Gastrocnemius medialis (tissue), 4 donors: ENCODE data around the gene SP1. TPM values are rescaled to one million over a fixed set of nuclear protein-coding genes. Genes with fewer than 3 reads are reported as not detected.
"Not testable (repeated sequence)": the region's sequence is repeated elsewhere in the genome, so short reads cannot be mapped to it uniquely, and the experiment has no call there.

Experiments used
- ATAC-seq, 2 donors: fragments of 150-250 bp; one replicate each; pipeline ENCODE4 v1.9.1; 2016
- DNase-seq, 2 donors: peaks; one replicate each; pipeline ENCODE4 v3.0.0-alpha.2; 2019
- H3K27ac ChIP-seq, 4 donors: fragments of 200-600 bp; sonication (generic); 1 replicate in 1 of 4; 2 replicates in 3 of 4; pipeline ENCODE4 v1.5.1; 2016 to 2018; ENCODE audit warnings: mild to moderate bottlenecking in 2 of 4, moderate library complexity in 1 of 4
- H3K27me3 ChIP-seq, 3 donors: fragments of 200-600 bp; sonication (generic) in 2 of 3; 1 replicate in 1 of 3; 2 replicates in 2 of 3; pipeline versions ENCODE4 v1.5.1 to v1.6.0; 2016 to 2019; ENCODE audit warnings: mild to moderate bottlenecking in 1 of 3, moderate library complexity in 1 of 3
- H3K36me3 ChIP-seq, 2 donors: fragments of 200-600 bp; sonication (generic) in 1 of 2; one replicate each; pipeline ENCODE4 v1.5.1; 2017 to 2018
- H3K4me1 ChIP-seq, 2 donors: fragments of 200-600 bp; sonication (generic) in 1 of 2; one replicate each; pipeline ENCODE4 v1.5.1; 2016 to 2017; ENCODE audit warnings: mild to moderate bottlenecking in 2 of 2
- H3K4me3 ChIP-seq, 4 donors: fragments of 200-600 bp; sonication (generic) in 3 of 4; 1 replicate in 1 of 4; 2 replicates in 3 of 4; pipeline ENCODE4 v1.5.1; 2016 to 2019; ENCODE audit warnings: mild to moderate bottlenecking in 2 of 4
- H3K9me3 ChIP-seq, 3 donors: fragments of 200-600 bp; sonication (generic) in 2 of 3; 1 replicate in 1 of 3; 2 replicates in 2 of 3; pipeline ENCODE4 v1.5.1; 2016 to 2019
- POLR2A ChIP-seq, 2 donors: fragments of 450-650 bp; IDR thresholded peaks; one replicate each; pipeline ENCODE4 v1.6.1; 2017; ENCODE audit warnings: antibody characterized with exemption in 2 of 2, mild to moderate bottlenecking in 2 of 2, moderate library complexity in 2 of 2
- in situ Hi-C, 4 donors: fragments of 200-750 bp; cut with MboI; loops; one replicate each; pipeline versions ENCODE4 v1.15.0 to v1.8.0; 2017; ENCODE audit warnings: low sequenced_read_pairs in 4 of 4
- intact Hi-C: fragments of 100-400 bp; cut with DNase I; formaldehyde crosslinking; loops from one replicate; pipeline ENCODE4 v1.15.1; 2023; ENCODE audit warnings: low total_unique reads
- total RNA-seq, 4 donors: library from RNA; depleted of rRNA; stranded (reverse); fragments of >200 nt; gene quantifications; one replicate each; pipeline versions ENCODE4 v1.1.0 to v1.2.3, GENCODE V29; 2016
- TF ChIP-seq, protein P1 (sequence below), 5 experiments: fragments of 450-650 bp in 3 of 5; fragments of 200-600 bp in 2 of 5; sonication (generic) in 2 of 5; IDR thresholded peaks in 4 of 5; conservative IDR thresholded peaks in 1 of 5; 1 replicate in 4 of 5; 2 replicates in 1 of 5; pipeline ENCODE4 v1.5.1; 2016 to 2019; ENCODE audit warnings: antibody characterized with exemption in 5 of 5, mild to moderate bottlenecking in 3 of 5, moderate library complexity in 3 of 5

Gene SP1
- 10 to 100 TPM; 44.9 to 61.9 (median 48.0) TPM for total RNA-seq

DNA sequence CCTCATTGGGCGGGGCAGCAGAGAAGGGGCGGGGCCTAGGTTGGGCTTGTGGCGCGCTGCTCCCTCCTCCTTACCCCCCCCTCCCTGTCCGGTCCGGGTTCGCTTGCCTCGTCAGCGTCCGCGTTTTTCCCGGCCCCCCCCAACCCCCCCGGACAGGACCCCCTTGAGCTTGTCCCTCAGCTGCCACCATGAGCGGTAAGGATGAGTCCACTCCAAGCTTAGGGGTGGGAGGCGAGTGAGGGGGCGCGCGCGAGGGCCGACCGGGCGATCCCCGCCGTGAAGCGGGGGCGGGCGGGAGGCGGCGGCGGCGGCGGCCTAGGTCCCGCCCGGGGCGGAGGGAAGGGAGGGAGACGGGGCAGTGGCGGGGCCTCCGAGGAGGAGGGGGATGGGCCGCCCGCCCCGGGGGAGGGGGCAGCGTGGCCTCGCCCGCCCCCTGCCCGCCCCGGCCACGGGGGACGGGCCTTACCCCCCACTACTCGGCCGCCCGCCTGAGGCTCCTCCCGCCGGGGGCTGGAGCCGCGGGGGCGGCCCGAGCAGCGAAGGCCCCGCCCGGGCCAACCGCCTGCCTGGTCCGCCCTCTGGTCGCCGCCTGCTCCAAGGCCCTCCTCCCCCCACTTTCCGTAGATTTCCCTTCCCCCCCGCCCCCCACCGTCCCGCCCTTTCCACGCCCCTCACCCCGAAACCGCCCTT lies at the start of gene SP1:
Gene SP1, plus strand, starts transcription at position 73 of the 690 bp plus-strand sequence. Its CDS starts 116 bp downstream, at position 189.
- peak; percentile 84 for TF ChIP-seq POLR2A (IDR thresholded peaks at IDR 0.05)
- TF ChIP-seq, protein P1, sequence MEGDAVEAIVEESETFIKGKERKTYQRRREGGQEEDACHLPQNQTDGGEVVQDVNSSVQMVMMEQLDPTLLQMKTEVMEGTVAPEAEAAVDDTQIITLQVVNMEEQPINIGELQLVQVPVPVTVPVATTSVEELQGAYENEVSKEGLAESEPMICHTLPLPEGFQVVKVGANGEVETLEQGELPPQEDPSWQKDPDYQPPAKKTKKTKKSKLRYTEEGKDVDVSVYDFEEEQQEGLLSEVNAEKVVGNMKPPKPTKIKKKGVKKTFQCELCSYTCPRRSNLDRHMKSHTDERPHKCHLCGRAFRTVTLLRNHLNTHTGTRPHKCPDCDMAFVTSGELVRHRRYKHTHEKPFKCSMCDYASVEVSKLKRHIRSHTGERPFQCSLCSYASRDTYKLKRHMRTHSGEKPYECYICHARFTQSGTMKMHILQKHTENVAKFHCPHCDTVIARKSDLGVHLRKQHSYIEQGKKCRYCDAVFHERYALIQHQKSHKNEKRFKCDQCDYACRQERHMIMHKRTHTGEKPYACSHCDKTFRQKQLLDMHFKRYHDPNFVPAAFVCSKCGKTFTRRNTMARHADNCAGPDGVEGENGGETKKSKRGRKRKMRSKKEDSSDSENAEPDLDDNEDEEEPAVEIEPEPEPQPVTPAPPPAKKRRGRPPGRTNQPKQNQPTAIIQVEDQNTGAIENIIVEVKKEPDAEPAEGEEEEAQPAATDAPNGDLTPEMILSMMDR (IDR thresholded peaks at IDR 0.05 in 4 of 5, conservative IDR thresholded peaks at IDR 0.05 in 1 of 5) = no peak
- in situ Hi-C loops (no loop called here), intact Hi-C loops (loop anchor here (2.0 kb wide), 2 partner anchors 27 to 121 kb away; partner anchors contain the start of gene TARBP2)
- peaks cover 50 to 53% of the 10 kb centered on the region in 2 donors for H3K4me1 ChIP-seq
- peak; percentile 18 to 20 for ATAC-seq
- peak within 1 kb of the TSS; percentile 93 to 99 (median 96) for H3K27ac ChIP-seq
- peak within 1 kb of the TSS; percentile 57 to 86 (median 66) for H3K4me3 ChIP-seq
- no peaks in the 10 kb centered on the region for H3K9me3 ChIP-seq
- no peaks in the 10 kb centered on the region for H3K27me3 ChIP-seq
- H3K36me3 ChIP-seq = peaks cover 0 to 36% of the 10 kb centered on the region in 2 donors
- peak; percentile 86 to 87 for DNase-seq

DNA sequence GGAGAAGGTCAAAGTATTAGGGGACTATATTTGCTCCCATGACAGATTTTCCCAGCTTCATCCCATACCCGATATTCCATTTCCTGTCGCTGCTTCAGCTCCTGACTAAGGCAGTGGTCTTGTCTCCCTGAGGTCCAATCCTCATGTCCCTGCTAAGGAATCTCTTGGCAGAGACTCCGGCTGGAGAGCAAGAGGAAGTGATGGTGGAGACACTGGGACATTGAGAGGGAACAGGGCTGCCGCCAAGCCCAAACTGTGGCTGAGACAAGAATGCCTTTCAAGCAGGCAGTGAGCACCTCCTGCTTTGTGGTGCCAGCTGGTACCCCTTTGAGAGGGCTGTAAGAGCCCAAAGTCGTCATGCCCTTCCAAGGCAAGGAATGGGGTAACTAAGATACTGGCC lies 49.3 kb upstream of the SP1 start:
- no peaks in the 10 kb centered on the region for H3K9me3 ChIP-seq
- intact Hi-C loops (no loop called here), in situ Hi-C loops (no loop called here)
- DNase-seq (no peak), ATAC-seq (no peak)
- peaks cover 3 to 9% (median 4%) of the 10 kb centered on the region in 3 donors for H3K27me3 ChIP-seq
- no peak overlapping the region for H3K4me3 ChIP-seq
- peaks cover 0 to 5% of the 10 kb centered on the region in 2 donors for H3K4me1 ChIP-seq
- no peaks in the 10 kb centered on the region for H3K36me3 ChIP-seq
- TF ChIP-seq POLR2A (IDR thresholded peaks at IDR 0.05) = no peak
- TF ChIP-seq, protein P1 (IDR thresholded peaks at IDR 0.05 in 4 of 5, conservative IDR thresholded peaks at IDR 0.05 in 1 of 5) = no peak
- peak overlapping the region in 1 of 4 donors; percentile 18 for H3K27ac ChIP-seq

DNA sequence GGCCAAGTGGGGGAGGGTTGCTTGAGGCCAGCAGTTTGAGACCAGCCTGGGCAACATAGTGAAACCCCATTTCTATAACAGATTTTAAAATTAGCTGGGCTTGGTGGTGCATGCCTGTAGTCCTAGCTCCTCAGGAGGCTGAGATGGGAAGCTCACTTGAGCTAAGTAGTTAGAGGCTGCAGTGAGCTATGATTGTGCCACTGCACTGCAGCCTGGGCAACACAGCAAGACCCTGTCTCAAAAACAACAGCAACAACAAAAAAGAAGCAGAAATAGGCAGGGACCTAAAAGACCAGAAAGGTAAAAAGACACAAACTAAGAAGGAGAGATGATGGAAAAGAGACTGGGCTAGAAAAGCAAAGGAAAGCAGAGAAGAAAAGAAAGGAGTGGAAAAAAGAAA lies 47.6 kb upstream of the SP1 start:
- H3K27ac ChIP-seq, H3K9me3 ChIP-seq, H3K4me3 ChIP-seq, DNase-seq, H3K4me1 ChIP-seq, intact Hi-C loops, in situ Hi-C loops, H3K36me3 ChIP-seq, ATAC-seq: not testable (repeated sequence)
- peaks cover 13 to 15% (median 14%) of the 10 kb centered on the region in 3 donors for H3K27me3 ChIP-seq

DNA sequence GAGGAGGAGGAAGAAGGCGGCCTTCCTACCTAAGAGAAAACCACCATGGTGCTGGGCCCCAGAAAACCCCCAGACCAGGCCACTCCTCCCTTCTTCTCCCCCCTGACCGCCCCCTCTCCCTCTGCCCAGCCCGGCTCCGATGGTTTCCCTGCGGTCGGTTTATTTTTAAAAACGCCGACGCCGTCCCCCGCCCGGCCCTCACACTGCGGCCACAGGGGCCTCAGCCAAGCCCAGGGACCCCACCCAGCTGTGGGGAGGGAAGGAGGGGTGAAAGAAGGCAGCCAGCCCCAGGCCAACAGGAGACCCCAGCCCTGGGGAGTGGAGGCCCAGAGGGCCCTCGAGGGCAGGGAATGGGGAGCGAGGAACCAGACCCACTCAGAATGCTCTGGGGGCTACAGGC lies 47.2 kb upstream of the SP1 start:
- no peak overlapping the region for H3K27ac ChIP-seq
- no peaks in the 10 kb centered on the region for H3K36me3 ChIP-seq
- H3K9me3 ChIP-seq = no peaks in the 10 kb centered on the region
- intact Hi-C loops (no loop called here), in situ Hi-C loops (no loop called here)
- no peaks in the 10 kb centered on the region for H3K4me1 ChIP-seq
- no peak for DNase-seq
- peaks cover 13 to 15% (median 14%) of the 10 kb centered on the region in 3 donors for H3K27me3 ChIP-seq
- no peak overlapping the region for H3K4me3 ChIP-seq
- TF ChIP-seq, protein P1 (IDR thresholded peaks at IDR 0.05 in 4 of 5, conservative IDR thresholded peaks at IDR 0.05 in 1 of 5) = no peak
- no peak for TF ChIP-seq POLR2A (IDR thresholded peaks at IDR 0.05)
- no peak for ATAC-seq

DNA sequence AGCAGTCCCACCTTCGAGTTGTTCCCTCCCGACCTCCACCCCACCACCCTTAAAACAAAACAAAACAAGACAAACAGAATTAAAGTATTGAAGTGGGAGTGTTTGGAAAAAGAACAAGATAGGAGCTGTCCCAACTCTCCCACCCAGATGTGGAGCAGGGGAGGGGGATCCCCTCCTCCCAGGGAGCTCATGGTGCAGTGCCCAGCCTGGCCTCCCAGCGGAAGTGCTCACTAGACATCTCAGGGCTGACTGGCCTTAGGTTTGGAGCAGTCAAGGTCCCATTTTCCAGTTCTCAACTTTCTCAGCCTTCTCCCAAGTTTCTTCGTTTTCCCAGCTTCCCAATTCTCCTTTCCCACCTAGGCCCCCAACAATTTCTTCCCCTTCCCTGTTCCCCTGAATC lies 46.7 kb upstream of the SP1 start:
- in situ Hi-C loops = no loop called here
- no peak for TF ChIP-seq POLR2A (IDR thresholded peaks at IDR 0.05)
- TF ChIP-seq, protein P1 (IDR thresholded peaks at IDR 0.05 in 4 of 5, conservative IDR thresholded peaks at IDR 0.05 in 1 of 5) = no peak
- intact Hi-C loops = no loop called here

More for the DNA sequence above, 46.7 kb upstream of the SP1 start:
- no peak for ATAC-seq
- Histone ChIP-seq H3K9me3 (no peaks in the 10 kb centered on the region), H3K36me3 (no peaks in the 10 kb centered on the region), H3K27me3 (peaks cover 14 to 15% (median 15%) of the 10 kb centered on the region in 3 donors), H3K27ac (no peak overlapping the region), H3K4me1 (no peaks in the 10 kb centered on the region), H3K4me3 (no peak overlapping the region)
- no peak for DNase-seq
